C4-2B (cell line): ENCODE measurements around the gene SLC4A11.

Experiments used
- ZFX ChIP-seq: fragments of 450-650 bp; IDR thresholded peaks from 2 replicates; pipeline ENCODE4 v1.6.1; 2017
- TF ChIP-seq, protein P1 (sequence below): fragments of 450-650 bp; conservative IDR thresholded peaks from 2 replicates; pipeline ENCODE4 v1.5.1; 2017; ENCODE audit warnings: mild to moderate bottlenecking

DNA sequence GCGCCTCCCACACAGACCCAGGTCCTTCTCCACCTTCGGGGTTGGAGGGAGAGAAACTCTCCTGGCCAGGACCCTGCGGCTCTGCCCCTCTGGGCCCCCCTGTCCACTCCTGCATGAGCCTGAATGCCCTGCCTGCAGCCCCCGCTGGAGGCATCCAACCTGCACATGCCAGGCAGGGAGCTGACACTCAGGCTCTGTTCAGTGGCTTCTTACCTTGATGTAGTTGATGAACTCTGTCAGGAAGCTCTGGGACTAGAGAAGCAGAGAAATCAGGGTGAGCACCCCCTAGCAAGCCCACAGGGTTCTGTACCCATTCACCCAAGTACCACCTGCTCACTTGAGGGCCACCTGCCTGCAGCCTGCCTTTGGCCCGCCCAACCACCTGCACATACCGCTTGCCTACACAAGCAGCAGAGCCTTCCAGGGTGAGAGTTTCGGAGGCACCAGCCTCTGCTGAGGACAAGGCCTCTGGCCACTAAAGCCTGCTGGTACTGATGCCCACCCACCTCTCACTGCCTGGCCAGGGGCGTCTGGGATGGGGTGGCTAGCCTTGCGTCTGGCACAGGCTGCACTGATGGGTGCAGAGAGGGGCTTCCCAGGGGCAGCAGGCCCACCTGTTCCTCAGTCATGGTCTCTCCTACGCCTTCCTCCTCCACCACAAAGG, 44.2 kb downstream of the SLC4A11 start:
- TF ChIP-seq, protein P1, sequence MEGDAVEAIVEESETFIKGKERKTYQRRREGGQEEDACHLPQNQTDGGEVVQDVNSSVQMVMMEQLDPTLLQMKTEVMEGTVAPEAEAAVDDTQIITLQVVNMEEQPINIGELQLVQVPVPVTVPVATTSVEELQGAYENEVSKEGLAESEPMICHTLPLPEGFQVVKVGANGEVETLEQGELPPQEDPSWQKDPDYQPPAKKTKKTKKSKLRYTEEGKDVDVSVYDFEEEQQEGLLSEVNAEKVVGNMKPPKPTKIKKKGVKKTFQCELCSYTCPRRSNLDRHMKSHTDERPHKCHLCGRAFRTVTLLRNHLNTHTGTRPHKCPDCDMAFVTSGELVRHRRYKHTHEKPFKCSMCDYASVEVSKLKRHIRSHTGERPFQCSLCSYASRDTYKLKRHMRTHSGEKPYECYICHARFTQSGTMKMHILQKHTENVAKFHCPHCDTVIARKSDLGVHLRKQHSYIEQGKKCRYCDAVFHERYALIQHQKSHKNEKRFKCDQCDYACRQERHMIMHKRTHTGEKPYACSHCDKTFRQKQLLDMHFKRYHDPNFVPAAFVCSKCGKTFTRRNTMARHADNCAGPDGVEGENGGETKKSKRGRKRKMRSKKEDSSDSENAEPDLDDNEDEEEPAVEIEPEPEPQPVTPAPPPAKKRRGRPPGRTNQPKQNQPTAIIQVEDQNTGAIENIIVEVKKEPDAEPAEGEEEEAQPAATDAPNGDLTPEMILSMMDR: no peak
- TF ChIP-seq ZFX: no peak
